Activated effector memory CD4-positive, alpha-beta T cell treated with Interleukin-2 at 50 U/mL for 16 hours (primary cell): ENCODE results near the gene APBA2.
"Not testable (repeated sequence)": the region's sequence is repeated elsewhere in the genome, so short reads cannot be mapped to it uniquely, and the experiment has no call there.

Experiments used
- DNase-seq: peaks from one replicate; pipeline ENCODE4 v3.0.0-alpha.2; 2020

Gene APBA2

GRCh38 chr15:29045161-29045560 lies 159.4 kb downstream of the APBA2 start:
- DNase-seq = not testable (repeated sequence)

GRCh38 chr15:29045717-29046116 lies 159.9 kb downstream of the APBA2 start:
- DNase-seq = no peak

GRCh38 chr15:29046281-29046810 lies 160.6 kb downstream of the APBA2 start:
- DNase-seq = no peak

GRCh38 chr15:29046977-29047376 lies 161.2 kb downstream of the APBA2 start:
- DNase-seq = no peak

- DNase-seq = no peak
Observed at GRCh38 chr15:29048011-29048410, 162.2 kb downstream of the APBA2 start.

GRCh38 chr15:29050870-29051269 lies 165.1 kb downstream of the APBA2 start:
- DNase-seq = no peak

GRCh38 chr15:29051422-29051821 lies 165.6 kb downstream of the APBA2 start:
- no peak for DNase-seq

- DNase-seq = no peak
Observed at GRCh38 chr15:29053006-29053405, 167.2 kb downstream of the APBA2 start.

- no peak for DNase-seq
Observed at GRCh38 chr15:29053661-29054131, 167.9 kb downstream of the APBA2 start.

- no peak for DNase-seq
Observed at GRCh38 chr15:29054171-29055045, 168.6 kb downstream of the APBA2 start.

- no peak for DNase-seq
Observed at GRCh38 chr15:29055876-29056275, 170.1 kb downstream of the APBA2 start.

GRCh38 chr15:29056839-29057450 lies 171.2 kb downstream of the APBA2 start:
- no peak for DNase-seq

GRCh38 chr15:29057856-29058255 lies 172.1 kb downstream of the APBA2 start:
- no peak for DNase-seq

GRCh38 chr15:29058903-29059539 lies 173.2 kb downstream of the APBA2 start:
- no peak for DNase-seq

GRCh38 chr15:29059871-29060640 lies 174.3 kb downstream of the APBA2 start:
- DNase-seq = no peak

GRCh38 chr15:29061746-29062145 lies 176.0 kb downstream of the APBA2 start:
- DNase-seq = no peak

- DNase-seq = no peak
Observed at GRCh38 chr15:29062179-29062591, 176.4 kb downstream of the APBA2 start.

- no peak for DNase-seq
Observed at GRCh38 chr15:29062626-29063025, 176.9 kb downstream of the APBA2 start.

GRCh38 chr15:29063646-29064045 lies 177.9 kb downstream of the APBA2 start:
- no peak for DNase-seq

GRCh38 chr15:29064290-29064689 lies 178.5 kb downstream of the APBA2 start:
- DNase-seq = no peak

- DNase-seq = no peak
Observed at GRCh38 chr15:29064731-29065130, 179.0 kb downstream of the APBA2 start.

- no peak for DNase-seq
Observed at GRCh38 chr15:29065571-29065970, 179.8 kb downstream of the APBA2 start.

- DNase-seq = no peak
Observed at GRCh38 chr15:29066310-29066709, 180.5 kb downstream of the APBA2 start.
